PFSK-1 (cell line): ENCODE measurements around the gene GPC3.

Experiments used
- FOXP2 ChIP-seq: optimal IDR thresholded peaks from 2 replicates; pipeline ENCODE3; 2011; ENCODE audit warnings: borderline replicate concordance, control low read depth, inconsistent platforms; ENCODE audit not compliant: insufficient read depth; ENCODE audit errors: extremely low read length, extremely low read depth
- POLR2AphosphoS5 ChIP-seq: IDR thresholded peaks from 2 replicates; pipeline ENCODE4 v1.6.1; 2012; ENCODE audit warnings: low read depth, mild to moderate bottlenecking, control low read depth, low read length, moderate library complexity
- SIN3A ChIP-seq: IDR thresholded peaks from 2 replicates; pipeline ENCODE4 v1.6.1; 2012; ENCODE audit warnings: mild to moderate bottlenecking, low read length, moderate library complexity, borderline replicate concordance; ENCODE audit not compliant: insufficient read depth
- TAF1 ChIP-seq: IDR thresholded peaks from 2 replicates; pipeline ENCODE4 v1.6.1; 2012; ENCODE audit warnings: low read length, control low read depth, borderline replicate concordance; ENCODE audit not compliant: insufficient read depth
- TF ChIP-seq, protein P1 (sequence below), 2 experiments: IDR thresholded peaks; 2 replicates each; pipeline versions ENCODE4 v1.6.1 to v1.8.0; 2011 to 2012; ENCODE audit warnings: low read depth in 2 of 2, low read length in 2 of 2, control low read depth in 1 of 2, inconsistent platforms in 1 of 2, mild to moderate bottlenecking in 1 of 2, moderate library complexity in 1 of 2; ENCODE audit not compliant: insufficient read depth in 1 of 2

DNA sequence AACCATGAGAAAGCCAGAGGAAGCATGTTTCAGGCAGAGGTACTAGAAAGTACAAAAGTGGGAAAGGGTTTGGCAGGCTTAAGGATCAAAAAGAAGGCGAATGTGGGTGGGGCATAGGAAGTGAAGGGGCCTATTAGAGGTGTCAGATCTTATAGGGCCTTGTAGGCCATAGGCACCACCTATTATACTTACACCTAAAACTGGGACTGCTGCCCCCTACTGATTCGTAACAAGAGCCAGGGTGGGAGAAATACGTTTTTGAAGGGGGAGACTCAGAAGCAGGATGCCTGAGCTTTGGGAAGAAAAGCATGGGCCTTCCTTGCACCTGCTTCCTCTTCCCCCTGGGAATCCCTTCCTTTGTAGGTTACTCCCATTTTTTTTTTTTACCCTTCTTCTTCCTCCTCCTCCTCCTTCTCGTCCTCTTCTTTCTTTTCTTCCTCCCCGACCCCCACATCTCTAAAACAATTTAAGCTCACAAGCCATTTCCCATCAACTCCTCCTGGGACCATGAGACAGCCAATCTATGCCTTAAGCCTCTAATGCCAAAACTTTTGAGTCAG, 40.7 kb upstream of the GPC3 start:
- TF ChIP-seq, protein P1, sequence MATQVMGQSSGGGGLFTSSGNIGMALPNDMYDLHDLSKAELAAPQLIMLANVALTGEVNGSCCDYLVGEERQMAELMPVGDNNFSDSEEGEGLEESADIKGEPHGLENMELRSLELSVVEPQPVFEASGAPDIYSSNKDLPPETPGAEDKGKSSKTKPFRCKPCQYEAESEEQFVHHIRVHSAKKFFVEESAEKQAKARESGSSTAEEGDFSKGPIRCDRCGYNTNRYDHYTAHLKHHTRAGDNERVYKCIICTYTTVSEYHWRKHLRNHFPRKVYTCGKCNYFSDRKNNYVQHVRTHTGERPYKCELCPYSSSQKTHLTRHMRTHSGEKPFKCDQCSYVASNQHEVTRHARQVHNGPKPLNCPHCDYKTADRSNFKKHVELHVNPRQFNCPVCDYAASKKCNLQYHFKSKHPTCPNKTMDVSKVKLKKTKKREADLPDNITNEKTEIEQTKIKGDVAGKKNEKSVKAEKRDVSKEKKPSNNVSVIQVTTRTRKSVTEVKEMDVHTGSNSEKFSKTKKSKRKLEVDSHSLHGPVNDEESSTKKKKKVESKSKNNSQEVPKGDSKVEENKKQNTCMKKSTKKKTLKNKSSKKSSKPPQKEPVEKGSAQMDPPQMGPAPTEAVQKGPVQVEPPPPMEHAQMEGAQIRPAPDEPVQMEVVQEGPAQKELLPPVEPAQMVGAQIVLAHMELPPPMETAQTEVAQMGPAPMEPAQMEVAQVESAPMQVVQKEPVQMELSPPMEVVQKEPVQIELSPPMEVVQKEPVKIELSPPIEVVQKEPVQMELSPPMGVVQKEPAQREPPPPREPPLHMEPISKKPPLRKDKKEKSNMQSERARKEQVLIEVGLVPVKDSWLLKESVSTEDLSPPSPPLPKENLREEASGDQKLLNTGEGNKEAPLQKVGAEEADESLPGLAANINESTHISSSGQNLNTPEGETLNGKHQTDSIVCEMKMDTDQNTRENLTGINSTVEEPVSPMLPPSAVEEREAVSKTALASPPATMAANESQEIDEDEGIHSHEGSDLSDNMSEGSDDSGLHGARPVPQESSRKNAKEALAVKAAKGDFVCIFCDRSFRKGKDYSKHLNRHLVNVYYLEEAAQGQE (IDR thresholded peaks at IDR 0.05; ENCODE audit: insufficient read depth in 1 of 2, low read depth in 2 of 2, low read length in 2 of 2) = no peak
- no peak for TF ChIP-seq TAF1
- no peak for TF ChIP-seq POLR2AphosphoS5
- TF ChIP-seq SIN3A = no peak
- TF ChIP-seq FOXP2 = no peak
